Measurements from ENCODE around the gene ELK3.

The ELK3 gene

GRCh38 chr12:96250119-96250685 lies 56.0 kb downstream of the ELK3 start:
- no peak for DNase-seq (ENCODE audit: extremely low read depth in 1 of 2, low read depth in 1 of 2)

GRCh38 chr12:96255077-96255476 lies 60.9 kb downstream of the ELK3 start:
- DNase-seq (ENCODE audit: extremely low read depth in 1 of 2, low read depth in 1 of 2): no peak

GRCh38 chr12:96256672-96257361 lies 62.6 kb downstream of the ELK3 start:
- no peak for DNase-seq (ENCODE audit: extremely low read depth in 1 of 2, low read depth in 1 of 2)

- DNase-seq (ENCODE audit: extremely low read depth in 1 of 2, low read depth in 1 of 2): no peak
These were observed 63.5 kb downstream of the ELK3 start for GRCh38 chr12:96257550-96258103.

- DNase-seq (ENCODE audit: extremely low read depth in 1 of 2, low read depth in 1 of 2): no peak
These were observed 64.2 kb downstream of the ELK3 start for GRCh38 chr12:96258104-96258961.

- no peak for DNase-seq (ENCODE audit: extremely low read depth in 1 of 2, low read depth in 1 of 2)
These were observed 66.1 kb downstream of the ELK3 start for GRCh38 chr12:96260231-96260630.

GRCh38 chr12:96260644-96261043 lies 66.5 kb downstream of the ELK3 start:
- no peak for DNase-seq (ENCODE audit: extremely low read depth in 1 of 2, low read depth in 1 of 2)

- no peak for DNase-seq (ENCODE audit: extremely low read depth in 1 of 2, low read depth in 1 of 2)
These were observed 67.4 kb downstream of the ELK3 start for GRCh38 chr12:96261557-96261956.

GRCh38 chr12:96263449-96263902 lies 69.3 kb downstream of the ELK3 start:
- no peak for DNase-seq (ENCODE audit: extremely low read depth in 1 of 2, low read depth in 1 of 2)

GRCh38 chr12:96265400-96265799 lies 71.2 kb downstream of the ELK3 start:
- no peak for DNase-seq (ENCODE audit: extremely low read depth in 1 of 2, low read depth in 1 of 2)

- DNase-seq (ENCODE audit: extremely low read depth in 1 of 2, low read depth in 1 of 2): no peak
These were observed 71.7 kb downstream of the ELK3 start for GRCh38 chr12:96265836-96266235.

- no peak for DNase-seq (ENCODE audit: extremely low read depth in 1 of 2, low read depth in 1 of 2)
These were observed 72.1 kb downstream of the ELK3 start for GRCh38 chr12:96266238-96266637.

GRCh38 chr12:96271469-96272199 lies 77.5 kb downstream of the ELK3 start:
- DNase-seq (ENCODE audit: extremely low read depth in 1 of 2, low read depth in 1 of 2): no peak

- no peak for DNase-seq (ENCODE audit: extremely low read depth in 1 of 2, low read depth in 1 of 2)
These were observed 80.2 kb downstream of the ELK3 start for GRCh38 chr12:96274331-96274730.

GRCh38 chr12:96285158-96285557 lies 91.0 kb downstream of the ELK3 start:
- no peak for DNase-seq (ENCODE audit: extremely low read depth in 1 of 2, low read depth in 1 of 2)

- DNase-seq (ENCODE audit: extremely low read depth in 1 of 2, low read depth in 1 of 2): no peak
These were observed 94.9 kb downstream of the ELK3 start for GRCh38 chr12:96289067-96289466.

- DNase-seq (ENCODE audit: extremely low read depth in 1 of 2, low read depth in 1 of 2): no peak
These were observed 98.9 kb downstream of the ELK3 start for GRCh38 chr12:96293093-96293492.

- no peak for DNase-seq (ENCODE audit: extremely low read depth in 1 of 2, low read depth in 1 of 2)
These were observed 100.7 kb downstream of the ELK3 start for GRCh38 chr12:96294831-96295230.

GRCh38 chr12:96295532-96296160 lies 101.5 kb downstream of the ELK3 start:
- DNase-seq (ENCODE audit: extremely low read depth in 1 of 2, low read depth in 1 of 2): no peak

GRCh38 chr12:96297504-96297903 lies 103.3 kb downstream of the ELK3 start:
- no peak for DNase-seq (ENCODE audit: extremely low read depth in 1 of 2, low read depth in 1 of 2)

Data from stimulated activated CD8-positive, alpha-beta memory T cell treated with anti-CD3 and anti-CD28 coated beads, Interleukin-7, amount 100 ng/mL, for 48 hours (primary cell).